DND-41 (cell line): Measurements from ENCODE around the gene KCNK15.

ENCODE experiments used
- CTCF ChIP-seq: IDR thresholded peaks from 2 replicates; pipeline ENCODE4 v1.5.1; 2012; ENCODE audit warnings: borderline replicate concordance, low read length, moderate library complexity, mild to moderate bottlenecking; ENCODE audit not compliant: poor library complexity, severe bottlenecking; ENCODE audit errors: extremely low read depth
- EZH2 ChIP-seq: IDR thresholded peaks from 3 replicates; pipeline ENCODE4 v1.6.1; 2012; ENCODE audit warnings: borderline replicate concordance, low read depth, mild to moderate bottlenecking, moderate library complexity, low read length, inconsistent platforms; ENCODE audit not compliant: severe bottlenecking

- TF ChIP-seq CTCF (no peak), EZH2 (no peak)
These were observed 44.4 kb upstream of the KCNK15 start for GRCh38 chr20:44701118-44701857.
